H1 (cell line): Measurements from ENCODE around the gene CDC27. TPM values are rescaled to one million over a fixed set of nuclear protein-coding genes. Genes with fewer than 3 reads are reported as not detected.

ENCODE experiments used
- CTCF ChIA-PET: fragments of 300-600 bp; sonication (Branson Sonifier 250); formaldehyde crosslinking; loops from one replicate; lab custom pipeline; 2021; ENCODE audit not compliant: partially characterized antibody; lab: Charles Lee
- POLR2A ChIA-PET: fragments of 300-600 bp; sonication (Branson Sonifier 250); formaldehyde crosslinking; loops from one replicate; lab custom pipeline; 2021; ENCODE audit warnings: inconsistent platforms; ENCODE audit not compliant: partially characterized antibody; lab: Charles Lee
- DNase-seq, 2 experiments: peaks; one replicate each; pipeline versions ENCODE4 v3.0.0 to v3.0.0-alpha.2; 2010 to 2022; ENCODE audit warnings: low spot score in 2 of 2, low read depth in 1 of 2, mixed read lengths in 1 of 2
- FAIRE-seq: peaks from 2 replicates; lab custom pipeline; 2011; peaks lifted over from hg19 to GRCh38; lab: Jason Lieb, UNC
- H2AFZ ChIP-seq: 2 replicates; pipeline ENCODE4 v1.8.1; 2012; ENCODE audit warnings: low read length, inconsistent platforms
- H2AK5ac ChIP-seq: 2 replicates; pipeline ENCODE4 v1.6.1; 2013; ENCODE audit warnings: low read depth, low read length
- H2BK120ac ChIP-seq: replicated peaks from 2 replicates; pipeline ENCODE3; 2013; ENCODE audit warnings: low read depth, low read length, inconsistent platforms
- H2BK12ac ChIP-seq: 2 replicates; pipeline ENCODE4 v1.6.1; 2013; ENCODE audit warnings: low read depth, low read length
- H2BK15ac ChIP-seq: 2 replicates; pipeline ENCODE4 v1.6.1; 2013; ENCODE audit warnings: low read length
- H2BK20ac ChIP-seq: 2 replicates; pipeline ENCODE4 v1.6.1; 2013; ENCODE audit warnings: low read length
- H2BK5ac ChIP-seq: 2 replicates; pipeline ENCODE4 v1.6.1; 2013; ENCODE audit warnings: low read depth, low read length
- H3K14ac ChIP-seq: 2 replicates; pipeline ENCODE4 v1.6.1; 2013; ENCODE audit warnings: inconsistent platforms; ENCODE audit not compliant: insufficient read length
- H3K18ac ChIP-seq: 2 replicates; pipeline ENCODE4 v1.6.1; 2013; ENCODE audit warnings: low read length; ENCODE audit errors: extremely low read depth
- H3K23ac ChIP-seq: 2 replicates; pipeline ENCODE4 v1.6.1; 2013; ENCODE audit warnings: inconsistent platforms; ENCODE audit not compliant: insufficient read length
- H3K23me2 ChIP-seq: 2 replicates; pipeline ENCODE4 v1.6.1; 2013; ENCODE audit warnings: low read depth, low read length
- H3K27ac ChIP-seq: 2 replicates; pipeline ENCODE4 v1.6.1; 2011; ENCODE audit warnings: low read depth, low read length, inconsistent platforms
- H3K27me3 ChIP-seq, 4 experiments: replicated peaks in 1 of 4; 1 replicate in 1 of 4; 2 replicates in 3 of 4; pipeline versions ENCODE4 v1.6.1 to v1.8.1; 2011 to 2013; ENCODE audit warnings: low read length in 3 of 4, mild to moderate bottlenecking in 3 of 4, inconsistent platforms in 2 of 4, mixed read lengths in 2 of 4, moderate library complexity in 1 of 4; ENCODE audit not compliant: control insufficient read depth in 3 of 4, insufficient read depth in 3 of 4; ENCODE audit errors: extremely low read depth in 1 of 4
- H3K36me3 ChIP-seq, 4 experiments: 2 replicates each; pipeline versions ENCODE4 v1.6.1 to v1.8.1; 2011 to 2013; ENCODE audit warnings: mild to moderate bottlenecking in 4 of 4, low read length in 3 of 4, moderate library complexity in 2 of 4, control low read depth in 1 of 4, inconsistent platforms in 1 of 4; ENCODE audit not compliant: insufficient read depth in 4 of 4, control insufficient read depth in 2 of 4
- H3K4ac ChIP-seq: replicated peaks from 2 replicates; pipeline ENCODE3; 2013; ENCODE audit warnings: low read length, low read depth, mixed read lengths, inconsistent platforms; ENCODE audit not compliant: insufficient read length
- H3K4me1 ChIP-seq, 4 experiments: replicated peaks in 1 of 4; 1 replicate in 1 of 4; 2 replicates in 3 of 4; pipeline versions ENCODE4 v1.6.1 to v1.8.1; 2011 to 2013; ENCODE audit warnings: low read length in 3 of 4, inconsistent platforms in 2 of 4, mixed read lengths in 1 of 4; ENCODE audit not compliant: insufficient read depth in 4 of 4, control insufficient read depth in 3 of 4
- H3K4me2 ChIP-seq, 2 experiments: 2 replicates each; pipeline versions ENCODE4 v1.6.1 to v1.8.1; 2011 to 2013; ENCODE audit warnings: low read depth in 2 of 2, low read length in 2 of 2, control low read depth in 1 of 2, inconsistent platforms in 1 of 2, mild to moderate bottlenecking in 1 of 2; ENCODE audit not compliant: insufficient read depth in 1 of 2
- H3K4me3 ChIP-seq, 4 experiments: fragments of 200-600, 300-600 bp in 1 of 4; sonication (generic), shearing (Covaris generic), sonication (Bioruptor Twin) in 1 of 4; 2 replicates each; pipeline versions ENCODE4 v1.5.1 to v1.8.1; 2011 to 2016; ENCODE audit warnings: low read length in 4 of 4, low read depth in 3 of 4, control low read depth in 2 of 4, inconsistent platforms in 2 of 4, mild to moderate bottlenecking in 2 of 4, mixed read lengths in 1 of 4, moderate library complexity in 1 of 4; ENCODE audit not compliant: insufficient read depth in 2 of 4; ENCODE audit errors: extremely low read depth in 1 of 4
- H3K56ac ChIP-seq: replicated peaks from 2 replicates; pipeline ENCODE3; 2013; ENCODE audit warnings: low read depth, mild to moderate bottlenecking, mixed read lengths, low read length, inconsistent platforms; ENCODE audit not compliant: insufficient read length
- H3K79me1 ChIP-seq: 2 replicates; pipeline ENCODE4 v1.6.1; 2013; ENCODE audit warnings: low read depth, low read length, control low read depth
- H3K79me2 ChIP-seq, 2 experiments: 2 replicates each; pipeline versions ENCODE4 v1.6.1 to v1.8.1; 2012 to 2013; ENCODE audit warnings: low read length in 2 of 2, mild to moderate bottlenecking in 2 of 2, inconsistent platforms in 1 of 2; ENCODE audit not compliant: insufficient read depth in 2 of 2, control insufficient read depth in 1 of 2
- H3K9ac ChIP-seq, 4 experiments: replicated peaks in 1 of 4; 1 replicate in 1 of 4; 2 replicates in 3 of 4; pipeline versions ENCODE4 v1.6.1 to v1.8.1; 2011 to 2013; ENCODE audit warnings: low read depth in 3 of 4, low read length in 3 of 4, control low read depth in 2 of 4, mild to moderate bottlenecking in 2 of 4, moderate library complexity in 2 of 4, inconsistent platforms in 1 of 4; ENCODE audit errors: extremely low read depth in 1 of 4
- H3K9me3 ChIP-seq, 2 experiments: 2 replicates each; pipeline versions ENCODE4 v1.6.1 to v1.8.1; 2012 to 2013; ENCODE audit warnings: mild to moderate bottlenecking in 2 of 2, moderate library complexity in 2 of 2, control low read depth in 1 of 2, inconsistent platforms in 1 of 2, low read depth in 1 of 2, low read length in 1 of 2, mixed read lengths in 1 of 2; ENCODE audit not compliant: insufficient read depth in 2 of 2
- H4K20me1 ChIP-seq, 2 experiments: replicated peaks in 1 of 2; 2 replicates each; pipeline versions ENCODE3 to v1.8.1; 2011 to 2013; ENCODE audit warnings: inconsistent platforms in 2 of 2, low read length in 2 of 2, mild to moderate bottlenecking in 1 of 2; ENCODE audit not compliant: insufficient read depth in 2 of 2, control insufficient read depth in 1 of 2
- H4K5ac ChIP-seq: 2 replicates; pipeline ENCODE4 v1.6.1; 2013; ENCODE audit warnings: low read length, low read depth, mixed read lengths, inconsistent platforms; ENCODE audit not compliant: insufficient read length
- H4K8ac ChIP-seq: 2 replicates; pipeline ENCODE4 v1.8.0; 2013; ENCODE audit warnings: mild to moderate bottlenecking, moderate library complexity, low read length, inconsistent platforms; ENCODE audit not compliant: insufficient read depth; ENCODE audit errors: extremely low read depth
- H4K91ac ChIP-seq: replicated peaks from 2 replicates; pipeline ENCODE3; 2013; ENCODE audit warnings: low read length, mixed read lengths, inconsistent platforms; ENCODE audit not compliant: insufficient read length
- CBX5 ChIP-seq: fragments of 300-800, 300-1000 bp; sonication (generic); IDR thresholded peaks from 2 replicates; pipeline ENCODE4 v1.7.1; 2016; ENCODE audit warnings: antibody characterized with exemption, low read length, low read depth
- KDM4A ChIP-seq: IDR thresholded peaks from one replicate; pipeline ENCODE4 v1.7.1; 2012; ENCODE audit warnings: low read depth, mild to moderate bottlenecking, moderate library complexity, low read length, inconsistent platforms; ENCODE audit not compliant: severe bottlenecking
- RFX5 ChIP-seq: IDR thresholded peaks from 2 replicates; pipeline ENCODE4 v1.6.1; 2011; ENCODE audit warnings: low read depth, low read length, improper control_type of control experiment, borderline replicate concordance
- WGBS, 2 experiments: shearing (Covaris generic) in 1 of 2; methylation state at CpG; one replicate each; pipeline versions ENCODE4 v1.1.6 to v1.1.7; 2013 to 2015; ENCODE audit warnings: low lambda C conversion rate in 2 of 2, mixed read lengths in 2 of 2, inconsistent platforms in 1 of 2, low coverage in 1 of 2, missing lambda C conversion rate in 1 of 2; ENCODE audit not compliant: insufficient replicate concordance in 2 of 2, insufficient coverage in 1 of 2, insufficient read length in 1 of 2; ENCODE audit errors: extremely low coverage in 1 of 2, missing lambda C conversion rate in 1 of 2; 5-methylcytosine and 5-hydroxymethylcytosine counted together
- long read RNA-seq, 2 experiments: library from RNA in 1 of 2; library from capped mRNA in 1 of 2; stranded (forward); transcript quantifications; one replicate each; pipeline ENCODE4 v2.0.0, GENCODE V29; 2021; ENCODE audit warnings: inconsistent platforms in 1 of 2
- polyA minus RNA-seq, 3 experiments: library from RNA; depleted of rRNA, polyadenylated mRNA; stranded (reverse); fragments of >200 nt; gene quantifications; 1 replicate in 2 of 3; 2 replicates in 1 of 3; pipeline ENCODE4 v1.2.3, GENCODE V29; 2011
- polyA plus RNA-seq, 7 experiments: library from polyadenylated mRNA; depleted of rRNA in 3 of 7; stranded (reverse) in 5 of 7; unstranded in 2 of 7; fragments of >200 nt in 5 of 7; fragments of 200-250 nt in 2 of 7; gene quantifications; 1 replicate in 5 of 7; 2 replicates in 1 of 7; 4 replicates in 1 of 7; pipeline versions ENCODE4 v1.2.1 to v1.2.3, GENCODE V29; 2011 to 2013; ENCODE audit warnings: missing spikeins in 2 of 7, mixed read lengths in 2 of 7
- total RNA-seq: library from RNA; stranded (reverse); fragmentation: NEBNext Ultra II Directional; extraction: Animal tissue kit (Norgen Biotek cat#: 25700); gene quantifications from 2 replicates; pipeline ENCODE4 v1.2.1, GENCODE V29; 2021

The CDC27 gene, protein sequence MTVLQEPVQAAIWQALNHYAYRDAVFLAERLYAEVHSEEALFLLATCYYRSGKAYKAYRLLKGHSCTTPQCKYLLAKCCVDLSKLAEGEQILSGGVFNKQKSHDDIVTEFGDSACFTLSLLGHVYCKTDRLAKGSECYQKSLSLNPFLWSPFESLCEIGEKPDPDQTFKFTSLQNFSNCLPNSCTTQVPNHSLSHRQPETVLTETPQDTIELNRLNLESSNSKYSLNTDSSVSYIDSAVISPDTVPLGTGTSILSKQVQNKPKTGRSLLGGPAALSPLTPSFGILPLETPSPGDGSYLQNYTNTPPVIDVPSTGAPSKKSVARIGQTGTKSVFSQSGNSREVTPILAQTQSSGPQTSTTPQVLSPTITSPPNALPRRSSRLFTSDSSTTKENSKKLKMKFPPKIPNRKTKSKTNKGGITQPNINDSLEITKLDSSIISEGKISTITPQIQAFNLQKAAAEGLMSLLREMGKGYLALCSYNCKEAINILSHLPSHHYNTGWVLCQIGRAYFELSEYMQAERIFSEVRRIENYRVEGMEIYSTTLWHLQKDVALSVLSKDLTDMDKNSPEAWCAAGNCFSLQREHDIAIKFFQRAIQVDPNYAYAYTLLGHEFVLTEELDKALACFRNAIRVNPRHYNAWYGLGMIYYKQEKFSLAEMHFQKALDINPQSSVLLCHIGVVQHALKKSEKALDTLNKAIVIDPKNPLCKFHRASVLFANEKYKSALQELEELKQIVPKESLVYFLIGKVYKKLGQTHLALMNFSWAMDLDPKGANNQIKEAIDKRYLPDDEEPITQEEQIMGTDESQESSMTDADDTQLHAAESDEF
- total RNA-seq, result 87.5 and 93.7 TPM in 2 replicates
- 26.0 and 41.9 TPM in 2 replicates for polyA plus RNA-seq (2011; rRNA removed)
- 26.0 TPM for polyA plus RNA-seq (2011; cell fraction: cytosol; rRNA removed)
- polyA plus RNA-seq (2011; cell fraction: nucleus; rRNA removed), result 24.5 TPM
- polyA plus RNA-seq (2012, experiment 1 of 2), result 35.1 to 55.5 TPM (median 51.0 TPM) in 4 replicates
- 2.2 TPM for polyA plus RNA-seq (2012, experiment 2 of 2)
- 33.0 TPM for polyA plus RNA-seq (2013, experiment 1 of 2)
- 35.1 TPM for polyA plus RNA-seq (2013, experiment 2 of 2)
- polyA minus RNA-seq (2011; rRNA and poly(A)+ RNA removed), result 111 and 136 TPM in 2 replicates
- polyA minus RNA-seq (2011; cell fraction: cytosol; rRNA and poly(A)+ RNA removed), result 56.9 TPM
- 54.4 TPM for polyA minus RNA-seq (2011; cell fraction: nucleus; rRNA and poly(A)+ RNA removed)
- long read RNA-seq, experiment 1, full-length matches to known transcripts, result 5 of 28 reads
- long read RNA-seq, experiment 1, partial matches to known transcripts, result 8 of 28 reads
- long read RNA-seq, experiment 1, other reads (novel, unspliced or antisense), result 15 of 28 reads
- long read RNA-seq, experiment 2, full-length matches to known transcripts, result 4 of 32 reads
- long read RNA-seq, experiment 2, partial matches to known transcripts, result 21 of 32 reads
- long read RNA-seq, experiment 2, other reads (novel, unspliced or antisense), result 7 of 32 reads

DNA sequence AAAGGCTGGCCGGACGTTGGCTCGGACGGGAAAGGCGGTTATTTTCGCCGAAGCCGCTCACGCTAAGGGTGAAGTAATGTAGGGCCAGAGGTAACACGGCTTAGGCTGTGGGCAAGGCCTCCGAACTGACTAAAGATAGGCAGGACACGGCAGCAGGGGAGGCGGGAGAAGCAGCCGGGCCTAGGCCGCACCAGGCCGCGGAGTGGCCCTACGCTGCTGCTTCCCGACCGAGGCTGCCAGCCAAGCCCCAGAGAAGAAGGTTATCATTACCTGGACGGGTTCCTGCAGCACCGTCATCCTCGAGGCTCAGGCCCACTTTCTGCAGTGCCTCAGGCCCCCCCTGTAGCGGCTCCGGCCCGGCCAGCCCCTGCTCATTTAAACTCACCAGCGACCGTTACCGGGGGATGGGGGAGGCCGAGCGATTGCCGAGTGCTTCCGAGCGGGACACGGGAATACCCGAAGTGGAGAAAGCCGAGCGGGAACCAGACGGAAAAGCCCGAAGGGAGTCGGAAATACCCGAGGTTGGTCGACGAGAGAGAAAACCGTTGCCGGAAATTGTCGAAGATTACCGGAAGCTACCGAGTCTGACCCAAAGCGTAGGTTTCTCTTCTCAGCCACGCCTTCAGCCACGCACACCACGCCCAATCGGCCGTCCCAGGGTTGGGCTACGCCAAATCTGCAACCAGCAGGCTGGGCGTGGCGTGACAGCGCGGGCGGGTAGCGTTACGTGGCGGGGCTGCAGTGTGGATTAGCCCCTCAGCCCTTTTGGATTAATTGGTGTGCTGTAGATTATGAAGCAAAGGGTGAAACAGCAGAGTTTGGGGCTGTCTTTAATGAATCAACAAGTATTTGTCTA, at the start of gene CDC27:
Gene CDC27, minus strand, starts transcription at position 420 of the 856 bp plus-strand sequence. Its CDS starts 123 bp downstream, at position 297.
- DNase-seq (peak; percentile 89 to 100), FAIRE-seq (peak; percentile 100)
- Histone ChIP-seq H4K91ac (no peak within 1 kb of the TSS), H3K4ac (no peak within 1 kb of the TSS), H4K5ac (peak within 1 kb of the TSS; percentile 85), H3K36me3 (no peaks in the 10 kb centered on the region), H3K14ac (no peak within 1 kb of the TSS), H2BK12ac (no peak within 1 kb of the TSS), H3K23me2 (peaks cover 3% of the 10 kb centered on the region; the same call in 1 of the 2 replicates), H3K4me3 (peak within 1 kb of the TSS; percentile 83 to 92 (median 87)), H3K9me3 (no peaks in the 10 kb centered on the region), H2AK5ac (no peak within 1 kb of the TSS), H4K20me1 (peaks cover 4 to 6% of the 10 kb centered on the region in 2 experiments), H4K8ac (peak within 1 kb of the TSS; percentile 62; the same call in 1 of the 2 replicates), H3K79me1 (no peaks in the 10 kb centered on the region; the same call in 1 of the 2 replicates), H3K56ac (peak within 1 kb of the TSS; percentile 5), H3K79me2 (peaks cover 9 to 43% of the 10 kb centered on the region in 2 experiments), H3K27me3 (no peaks in the 10 kb centered on the region), H2BK15ac (0 out of 2 replicates have a peak within 1 kb of the TSS, but pooled peaks have one; percentile 76), H3K4me2 (peak within 1 kb of the TSS; percentile 83 to 92), H3K18ac (peak within 1 kb of the TSS; percentile 93), H3K9ac (peak within 1 kb of the TSS; percentile 70 to 87 (median 84)), H2BK20ac (no peak within 1 kb of the TSS), H3K4me1 (peaks cover 0 to 4% (median 0%) of the 10 kb centered on the region in 4 experiments; a peak in 2 of 7 replicates), H3K27ac (peak within 1 kb of the TSS; percentile 39; the same call in 1 of the 2 replicates), H2AFZ (peak within 1 kb of the TSS; percentile 79), H3K23ac (no peak within 1 kb of the TSS), H2BK120ac (no peak within 1 kb of the TSS), H2BK5ac (peak within 1 kb of the TSS; percentile 91; the same call in 1 of the 2 replicates)
- CTCF ChIA-PET, result interaction anchor here (0.8 to 1.0 kb wide), 2 partner anchors 87 to 300 kb away, joined by 3 to 4 read pairs; no protein-coding TSS in a partner anchor
- WGBS, 2 experiments, result 3% methylated on average over 55 of the region's 64 CpGs; no CpG with 5 or more reads in 1 of the 2 experiments
- POLR2A ChIA-PET, result interaction anchor here (1.0 kb wide), 1 partner anchor 135 kb away, joined by 3 read pairs; the partner anchor contains the start of gene EFCAB13
- TF ChIP-seq RFX5 (no peak), CBX5 (no peak), KDM4A (peak; percentile 58)
